ENCODE data around the gene RAPGEF1. TPM values are rescaled to one million over a fixed set of nuclear protein-coding genes. Genes with fewer than 3 reads are reported as not detected.
"Not testable (repeated sequence)": the region's sequence is repeated elsewhere in the genome, so short reads cannot be mapped to it uniquely, and the experiment has no call there.

RAPGEF1 gene
- total RNA-seq, 1 experiment from 2014 or later = 55.6 TPM

DNA sequence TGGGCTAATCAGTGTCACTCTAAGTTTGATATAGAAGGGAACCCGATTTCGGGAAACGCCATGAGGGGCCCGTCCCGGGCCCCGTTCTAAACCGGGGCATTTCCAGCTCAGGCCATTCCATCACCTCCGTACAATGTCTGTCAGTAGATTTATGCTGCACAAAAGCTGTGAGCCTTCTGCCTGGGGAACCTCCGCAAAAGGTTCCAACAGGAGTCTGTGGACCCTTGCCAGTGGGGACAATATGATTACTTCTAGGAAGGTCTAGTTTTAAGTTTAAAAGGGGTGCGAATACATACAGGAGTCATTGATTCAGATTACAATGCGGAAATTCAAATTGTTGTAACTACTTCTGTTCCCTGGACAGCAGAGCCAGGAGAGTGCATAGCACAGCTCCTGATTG lies 57.6 kb downstream of the RAPGEF1 start:
- H4K20me1 ChIP-seq (ENCODE audit: control insufficient read depth, insufficient read depth, insufficient read length) = no peaks in the 10 kb centered on the region
- no peak overlapping the region for H2BK20ac ChIP-seq (ENCODE audit: low read depth, low read length, poor library complexity, severe bottlenecking)
- H3K27me3 ChIP-seq (ENCODE audit: insufficient read depth, low read length) = no peaks in the 10 kb centered on the region
- no peaks in the 10 kb centered on the region for H3K9me3 ChIP-seq (ENCODE audit: control insufficient read depth, low read depth, low read length)
- H4K5ac ChIP-seq (ENCODE audit: insufficient read length, low read depth, low read length) = no peak overlapping the region
- no peak overlapping the region for H3K18ac ChIP-seq (ENCODE audit: insufficient read length, low read depth, low read length)
- H3K56ac ChIP-seq (ENCODE audit: insufficient read length, low read depth, low read length) = no peak overlapping the region
- peaks cover 77 to 87% of the 10 kb centered on the region in 2 experiments for H3K4me1 Mint-ChIP-seq
- peaks cover 1% of the 10 kb centered on the region; the same call in 1 of the 2 replicates for H3K27me3 Mint-ChIP-seq (ENCODE audit: low read depth)
- no peak overlapping the region for H3K14ac ChIP-seq (ENCODE audit: insufficient read depth, low read length)
- peaks cover 16 to 25% of the 10 kb centered on the region in 2 experiments for H3K9me3 Mint-ChIP-seq
- peaks cover 31% of the 10 kb centered on the region for H3K4me1 ChIP-seq (ENCODE audit: insufficient read depth, low read length)
- no peak overlapping the region for H3K4me3 Mint-ChIP-seq
- H2BK120ac ChIP-seq (ENCODE audit: low read depth, low read length, poor library complexity, severe bottlenecking) = no peak overlapping the region
- H2BK15ac ChIP-seq (ENCODE audit: low read depth, low read length) = no peak overlapping the region
- no peak overlapping the region for H2AK5ac ChIP-seq (ENCODE audit: insufficient read length, low read length)
- peaks cover 7% of the 10 kb centered on the region; the same call in 1 of the 2 replicates for H3K79me2 ChIP-seq (ENCODE audit: insufficient read depth, low read length)
- no CpG with 5 or more reads among the region's 11 CpGs for WGBS (ENCODE audit: extremely low coverage, insufficient read length, low lambda C conversion rate)
- H3K9ac ChIP-seq (ENCODE audit: extremely low read depth, insufficient read length, low read length) = no peak overlapping the region
- H2BK5ac ChIP-seq (ENCODE audit: insufficient read length, low read length) = no peak overlapping the region
- H4K91ac ChIP-seq (ENCODE audit: insufficient read length, low read depth, low read length) = no peak overlapping the region
- no peak overlapping the region for H3K4ac ChIP-seq (ENCODE audit: low read depth, low read length)
- H3T11ph ChIP-seq (ENCODE audit: low read length) = no peak overlapping the region
- no peak overlapping the region for H2BK12ac ChIP-seq (ENCODE audit: insufficient read length, low read depth, low read length)
- H3K27ac ChIP-seq (ENCODE audit: insufficient read length, low read depth, low read length) = peak overlapping the region; percentile 20
- peak overlapping the region; percentile 63 to 95 (median 66) for H3K27ac Mint-ChIP-seq
- no peak overlapping the region for H4K8ac ChIP-seq (replicated peaks; ENCODE audit: insufficient read length, low read depth, low read length)
- peaks cover 4% of the 10 kb centered on the region for H3K79me1 ChIP-seq (ENCODE audit: insufficient read depth, low read depth, low read length, poor library complexity, severe bottlenecking)
- H3K4me2 ChIP-seq (ENCODE audit: insufficient read depth, insufficient read length, low read length) = no peak overlapping the region
- H3K23me2 ChIP-seq (ENCODE audit: insufficient read length, low read depth, low read length, poor library complexity, severe bottlenecking) = no peaks in the 10 kb centered on the region
- no peak for DNase-seq
- H3K23ac ChIP-seq (ENCODE audit: insufficient read length, low read depth, low read length) = no peak overlapping the region
- no peak overlapping the region for H2AFZ ChIP-seq (ENCODE audit: low read length)
- peaks cover 23 to 35% (median 34%) of the 10 kb centered on the region in 3 experiments for H3K36me3 Mint-ChIP-seq (ENCODE audit: insufficient read depth in 1 of 3, low read depth in 3 of 3)
- TF ChIP-seq CTCF (conservative IDR thresholded peaks at IDR 0.05) = no peak

GRCh38 chr9:131681826-131682225 lies 58.0 kb downstream of the RAPGEF1 start:
- not testable (repeated sequence) for H3K27ac ChIP-seq (ENCODE audit: insufficient read length, low read depth, low read length); H3K9me3 ChIP-seq (ENCODE audit: control insufficient read depth, low read depth, low read length); H3K79me1 ChIP-seq (ENCODE audit: insufficient read depth, low read depth, low read length, poor library complexity, severe bottlenecking); H3K79me2 ChIP-seq (ENCODE audit: insufficient read depth, low read length); DNase-seq; H3K23me2 ChIP-seq (ENCODE audit: insufficient read length, low read depth, low read length, poor library complexity, severe bottlenecking); H3K14ac ChIP-seq (ENCODE audit: insufficient read depth, low read length); H3T11ph ChIP-seq (ENCODE audit: low read length); H3K4me2 ChIP-seq (ENCODE audit: insufficient read depth, insufficient read length, low read length); H3K9ac ChIP-seq (ENCODE audit: extremely low read depth, insufficient read length, low read length); H3K18ac ChIP-seq (ENCODE audit: insufficient read length, low read depth, low read length); H2AFZ ChIP-seq (ENCODE audit: low read length); H2BK15ac ChIP-seq (ENCODE audit: low read depth, low read length); H4K8ac ChIP-seq (replicated peaks; ENCODE audit: insufficient read length, low read depth, low read length); H2AK5ac ChIP-seq (ENCODE audit: insufficient read length, low read length); H4K5ac ChIP-seq (ENCODE audit: insufficient read length, low read depth, low read length); H3K4ac ChIP-seq (ENCODE audit: low read depth, low read length); H2BK120ac ChIP-seq (ENCODE audit: low read depth, low read length, poor library complexity, severe bottlenecking); H3K23ac ChIP-seq (ENCODE audit: insufficient read length, low read depth, low read length); H3K4me3 Mint-ChIP-seq; H4K20me1 ChIP-seq (ENCODE audit: control insufficient read depth, insufficient read depth, insufficient read length); H3K56ac ChIP-seq (ENCODE audit: insufficient read length, low read depth, low read length); H4K91ac ChIP-seq (ENCODE audit: insufficient read length, low read depth, low read length); H3K27me3 ChIP-seq (ENCODE audit: insufficient read depth, low read length); H3K27me3 Mint-ChIP-seq (ENCODE audit: low read depth); H2BK20ac ChIP-seq (ENCODE audit: low read depth, low read length, poor library complexity, severe bottlenecking); H2BK12ac ChIP-seq (ENCODE audit: insufficient read length, low read depth, low read length); H2BK5ac ChIP-seq (ENCODE audit: insufficient read length, low read length)
- Mint-ChIP-seq H3K36me3 (ENCODE audit: insufficient read depth in 1 of 3, low read depth in 3 of 3) (peaks cover 23 to 34% (median 34%) of the 10 kb centered on the region in 3 experiments), H3K27ac (peak overlapping the region; percentile 63 to 95 (median 82)), H3K4me1 (peaks cover 82 to 91% of the 10 kb centered on the region in 2 experiments), H3K9me3 (peaks cover 16 to 25% of the 10 kb centered on the region in 2 experiments)
- no CpG with 5 or more reads among the region's 10 CpGs for WGBS (ENCODE audit: extremely low coverage, insufficient read length, low lambda C conversion rate)
- peaks cover 31% of the 10 kb centered on the region for H3K4me1 ChIP-seq (ENCODE audit: insufficient read depth, low read length)

All from H9 (cell line).